Activated CD8-positive, alpha-beta memory T cell treated with anti-CD3 and anti-CD28 coated beads for 1 hour (primary cell): ENCODE results near the gene RBM19.
A peak's percentile ranks its signal among the peaks of the same experiment; 100 is the strongest.

Source experiments
- DNase-seq, 2 donors: peaks; one replicate each; pipeline ENCODE4 v3.0.0-alpha.2; 2020; ENCODE audit warnings: low read depth in 1 of 2; ENCODE audit errors: extremely low read depth in 1 of 2

RBM19 gene

DNA sequence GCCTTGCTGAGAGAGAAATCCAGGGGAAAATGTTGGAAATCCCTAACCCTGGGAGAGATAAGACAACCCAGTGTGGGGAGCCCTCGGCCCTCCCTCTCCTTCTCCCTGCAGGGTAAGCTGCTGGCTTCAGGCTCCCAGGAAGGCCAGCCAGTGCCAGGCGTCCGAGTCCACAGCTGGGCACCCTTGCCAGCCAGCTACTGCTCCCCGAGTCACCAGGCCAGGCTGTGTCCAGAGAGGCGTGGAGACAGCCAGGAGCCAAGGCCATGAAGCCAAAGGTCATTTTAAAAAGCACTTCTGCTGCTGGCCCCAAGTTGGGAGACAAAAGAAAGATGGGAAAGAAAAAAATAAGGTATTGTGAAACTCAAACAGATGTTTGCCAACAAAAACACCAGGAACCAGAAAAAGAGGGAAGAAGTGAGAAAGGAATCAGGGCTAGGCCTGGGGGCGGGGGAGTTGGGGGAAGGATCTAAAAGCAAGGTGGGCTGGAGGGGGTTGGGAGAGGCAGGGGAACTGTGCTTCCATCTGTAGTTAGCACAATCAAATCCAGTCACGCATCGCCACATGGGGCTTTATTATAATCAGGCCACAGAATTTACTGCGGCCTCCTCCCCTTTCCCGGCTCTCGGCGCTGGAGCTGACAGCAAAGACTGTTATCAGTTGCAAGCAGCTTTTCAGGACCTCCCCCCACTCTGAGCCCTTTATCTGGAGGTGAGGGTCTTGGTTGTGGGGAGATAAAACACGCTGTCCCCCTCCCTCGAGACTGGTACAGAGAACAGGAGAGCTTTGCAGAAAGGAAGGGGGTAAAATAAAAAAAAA is 33.5 kb downstream of the RBM19 start:
- DNase-seq, result no peak

DNA sequence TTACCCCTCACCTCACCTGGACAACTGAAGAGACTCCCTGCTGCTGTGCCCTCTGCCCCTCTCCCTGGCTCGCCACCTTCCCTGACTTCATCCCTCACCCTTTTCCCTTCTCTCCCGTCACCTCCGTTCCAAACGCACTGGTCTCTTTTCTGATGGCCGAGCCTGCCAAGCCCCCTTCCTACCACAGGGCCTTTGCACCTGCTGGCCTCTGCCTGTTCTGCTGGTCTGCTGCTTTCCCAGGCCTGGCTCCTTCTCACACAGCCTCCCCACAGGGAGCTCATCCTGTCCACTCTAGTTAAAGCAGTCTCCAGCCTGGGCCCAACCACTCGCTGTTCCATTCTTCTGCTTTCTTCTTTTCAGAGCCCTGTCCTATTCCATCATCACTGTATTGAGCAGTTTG is 34.6 kb downstream of the RBM19 start:
- no peak for DNase-seq

DNA sequence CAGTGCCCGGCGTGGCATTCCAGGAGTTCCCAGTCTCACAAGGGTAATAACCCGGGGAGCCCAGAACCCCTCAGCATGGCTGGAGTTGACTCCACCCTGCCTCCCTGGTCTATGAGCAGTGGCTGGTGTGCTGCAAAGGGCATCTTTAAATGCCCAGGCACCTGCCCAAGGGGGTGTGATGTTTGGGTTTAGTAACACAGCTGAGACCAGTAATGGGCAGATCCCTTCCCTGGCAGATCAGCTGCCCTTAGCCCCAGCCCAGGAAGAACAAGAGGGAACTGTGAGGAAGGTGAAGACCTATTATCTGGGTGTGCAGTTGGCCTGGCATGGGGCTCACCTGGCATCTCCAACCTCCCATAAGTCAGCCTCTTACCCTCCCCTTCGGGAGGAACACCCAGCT is 35.9 kb downstream of the RBM19 start:
- no peak for DNase-seq

DNA sequence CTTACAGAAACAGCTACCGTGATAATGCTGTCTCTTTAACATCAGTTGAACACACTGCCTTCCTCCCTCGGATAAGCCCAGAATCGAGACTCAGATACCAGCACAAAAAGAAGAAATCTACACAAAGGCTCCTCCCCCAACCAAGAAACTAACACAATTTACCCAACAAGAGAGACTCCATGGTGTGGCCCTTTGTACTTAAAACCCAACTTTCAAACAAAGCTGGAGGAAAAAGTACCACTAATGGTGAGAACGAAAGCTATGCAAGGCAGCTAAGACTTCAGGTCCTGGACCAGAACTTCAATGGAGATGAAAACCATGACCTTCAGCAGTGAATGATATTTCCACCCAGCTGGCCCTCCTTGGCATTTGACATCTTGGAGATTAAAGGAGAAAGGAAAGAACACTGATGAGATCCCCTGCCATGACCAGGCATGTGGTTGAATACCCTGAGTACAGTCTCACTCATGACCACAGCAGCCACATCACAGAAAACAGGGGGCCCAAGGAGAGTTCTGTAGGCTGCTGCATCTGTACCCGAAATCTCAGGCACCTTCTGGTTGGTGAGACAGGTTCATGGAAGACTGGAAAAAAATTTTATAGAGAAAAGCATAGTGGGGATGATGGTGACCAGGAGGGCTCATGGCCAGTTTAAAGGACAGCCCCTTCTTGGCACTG is 36.7 kb downstream of the RBM19 start:
- no peak for DNase-seq

DNA sequence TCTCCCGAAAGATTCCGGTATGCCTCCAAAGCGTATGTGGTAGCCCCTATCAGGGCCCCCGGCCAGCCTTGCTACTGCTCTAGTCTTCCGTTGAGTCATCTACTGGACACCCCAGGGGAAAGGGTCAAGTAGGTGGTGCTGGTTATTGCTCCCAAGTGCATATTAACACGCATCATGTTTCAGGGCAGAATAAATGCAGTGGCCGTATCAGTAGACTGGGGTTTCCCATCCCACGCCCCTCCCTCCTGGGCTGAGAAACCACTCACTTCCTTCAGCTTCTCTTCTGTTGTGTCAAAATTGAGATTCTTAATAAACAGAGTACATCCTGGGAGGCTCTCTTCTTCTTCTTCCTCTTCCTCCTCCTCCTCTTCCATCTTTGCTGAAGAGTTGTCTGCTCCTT is 39.3 kb downstream of the RBM19 start:
- DNase-seq, result no peak

DNA sequence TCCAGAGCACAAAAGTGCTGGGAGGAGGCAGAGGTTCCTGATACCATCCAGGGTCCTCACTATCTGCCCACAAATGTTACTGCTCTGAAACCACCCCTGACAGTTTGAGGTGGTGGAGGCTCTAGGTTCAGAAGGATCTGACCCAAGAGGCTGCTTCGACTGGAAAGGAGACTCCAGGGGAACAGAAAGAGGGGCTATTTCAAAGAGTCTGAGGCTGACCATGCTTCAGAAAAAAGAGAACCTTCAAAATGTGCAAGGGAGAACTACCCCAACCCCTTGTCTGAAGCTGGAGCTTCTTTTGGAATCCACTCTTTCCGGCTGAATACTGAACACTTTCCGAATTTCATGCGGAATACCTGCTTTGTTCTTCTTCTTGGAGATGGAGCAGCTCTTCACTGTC is 41.8 kb downstream of the RBM19 start:
- no peak for DNase-seq

GRCh38 chr12:113923251-113923650 is 42.9 kb downstream of the RBM19 start:
- DNase-seq, result no peak

DNA sequence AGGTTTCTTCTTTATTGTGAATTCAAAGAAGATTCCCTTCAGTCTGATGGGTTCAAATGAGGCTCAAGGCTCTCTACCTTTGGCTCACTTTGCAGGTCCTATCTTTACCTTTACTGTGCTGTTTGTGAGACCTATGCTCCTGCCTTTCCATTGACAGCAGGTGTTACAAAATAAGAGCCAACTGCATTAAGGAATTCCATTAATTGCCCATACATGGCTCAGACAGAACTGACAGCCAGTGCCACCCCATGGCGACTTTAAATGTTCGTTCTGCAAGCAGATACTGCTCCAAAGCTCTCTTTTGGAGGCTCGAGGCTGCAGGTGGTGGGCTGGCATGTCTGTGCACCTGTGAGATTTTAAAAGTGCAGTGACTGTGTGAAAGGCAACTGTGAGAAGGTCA is 44.7 kb downstream of the RBM19 start:
- DNase-seq, result no peak

- no peak for DNase-seq
Observed at GRCh38 chr12:113919791-113920190, 46.3 kb downstream of the RBM19 start.

DNA sequence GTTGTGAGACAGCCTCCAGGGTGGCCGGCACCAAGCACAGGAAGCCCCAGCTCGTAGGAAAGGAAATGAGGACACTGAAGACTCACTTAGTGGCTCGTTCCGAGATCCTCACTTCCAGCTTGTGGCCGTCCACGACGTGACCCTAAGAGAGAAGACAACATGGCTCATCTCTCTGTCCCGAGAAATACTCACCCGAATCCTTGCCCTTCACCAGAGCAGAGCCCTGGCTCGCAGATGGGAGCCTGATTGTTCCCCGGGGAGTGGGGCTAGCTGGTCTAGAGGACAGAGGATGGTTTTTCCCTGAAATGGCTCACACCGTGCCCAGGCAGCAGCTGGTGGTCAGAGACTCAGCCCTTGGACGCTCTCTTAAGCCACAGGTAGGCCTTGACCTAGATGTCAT is 47.8 kb downstream of the RBM19 start:
- DNase-seq, result no peak

- no peak for DNase-seq
Observed at GRCh38 chr12:113917393-113917792, 48.7 kb downstream of the RBM19 start.

- DNase-seq, result no peak
Observed at GRCh38 chr12:113914806-113915205, 51.3 kb downstream of the RBM19 start.

DNA sequence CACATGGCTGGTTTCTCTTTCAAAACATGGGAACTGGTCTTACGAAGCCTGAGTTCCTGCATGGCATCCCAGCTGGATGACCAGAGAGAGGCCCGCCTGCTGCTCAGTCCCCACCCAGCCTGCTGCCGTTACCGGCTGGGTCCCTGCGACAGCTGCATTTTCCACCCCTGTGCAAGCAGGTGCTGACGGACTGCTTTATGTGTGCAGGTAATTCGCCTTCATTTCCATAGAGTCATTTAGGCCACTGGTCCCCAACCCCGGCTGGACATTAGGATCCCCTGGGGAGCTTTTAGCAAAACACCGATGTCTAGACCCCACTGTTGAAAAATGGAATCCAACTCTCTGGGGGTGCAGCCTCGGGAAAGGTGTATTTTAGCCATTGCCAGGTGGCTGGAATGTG is 51.9 kb downstream of the RBM19 start:
- DNase-seq, result no peak

DNA sequence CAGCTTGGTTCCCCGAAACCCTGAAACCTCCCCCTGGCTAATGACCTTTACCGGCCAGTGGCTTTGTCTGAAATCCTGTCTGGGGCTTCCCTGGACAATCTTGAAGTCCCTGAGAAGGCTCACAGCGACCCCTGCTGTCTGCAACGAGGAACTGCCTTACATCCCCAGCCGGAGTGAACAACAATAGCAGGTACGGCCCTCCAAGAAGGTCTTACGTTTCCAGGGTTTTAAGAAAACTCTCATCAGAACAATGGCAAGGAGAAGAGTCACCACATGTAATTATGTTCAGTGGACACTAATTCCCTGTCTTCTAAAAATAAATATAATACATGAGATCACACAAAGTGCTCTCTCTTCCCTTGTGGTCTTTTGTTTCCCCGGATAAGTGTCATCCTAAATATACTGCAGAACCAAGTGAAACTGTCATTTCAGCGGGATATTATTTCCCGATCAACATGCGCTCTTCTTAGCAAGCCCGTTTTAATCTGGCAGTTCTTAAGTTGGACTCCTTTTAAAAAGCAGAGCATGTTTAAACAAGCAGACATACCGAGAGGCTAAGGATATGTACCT is 53.3 kb downstream of the RBM19 start:
- peak in 1 of 2 donors; percentile 25 for DNase-seq

- no peak for DNase-seq
Observed at GRCh38 chr12:113911971-113912759, 54.0 kb downstream of the RBM19 start.

DNA sequence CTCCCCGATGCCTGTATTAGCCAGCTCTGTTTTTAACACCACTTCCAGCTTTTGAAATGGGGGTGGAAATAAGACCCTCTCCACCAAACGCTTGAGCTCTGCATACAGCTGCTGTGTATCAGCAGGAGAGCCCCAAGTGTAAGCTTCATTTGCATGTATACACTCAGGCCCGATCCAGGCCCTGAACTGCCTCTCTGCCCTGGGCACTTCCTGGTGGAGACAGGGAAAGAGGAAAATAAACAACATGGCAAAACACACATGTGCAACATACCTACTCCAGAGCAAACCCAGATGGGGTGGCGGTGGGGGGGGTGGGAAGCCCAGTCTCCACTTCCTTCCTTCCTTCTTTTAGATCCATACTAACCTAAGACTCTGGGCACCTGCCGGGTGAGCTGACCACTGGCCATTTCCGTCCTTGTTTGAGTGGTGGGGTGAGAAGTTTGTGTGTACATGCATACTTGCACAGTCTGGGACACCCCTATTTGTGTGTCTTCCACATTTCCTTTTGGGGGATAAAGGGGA is 55.3 kb downstream of the RBM19 start:
- no peak for DNase-seq

DNA sequence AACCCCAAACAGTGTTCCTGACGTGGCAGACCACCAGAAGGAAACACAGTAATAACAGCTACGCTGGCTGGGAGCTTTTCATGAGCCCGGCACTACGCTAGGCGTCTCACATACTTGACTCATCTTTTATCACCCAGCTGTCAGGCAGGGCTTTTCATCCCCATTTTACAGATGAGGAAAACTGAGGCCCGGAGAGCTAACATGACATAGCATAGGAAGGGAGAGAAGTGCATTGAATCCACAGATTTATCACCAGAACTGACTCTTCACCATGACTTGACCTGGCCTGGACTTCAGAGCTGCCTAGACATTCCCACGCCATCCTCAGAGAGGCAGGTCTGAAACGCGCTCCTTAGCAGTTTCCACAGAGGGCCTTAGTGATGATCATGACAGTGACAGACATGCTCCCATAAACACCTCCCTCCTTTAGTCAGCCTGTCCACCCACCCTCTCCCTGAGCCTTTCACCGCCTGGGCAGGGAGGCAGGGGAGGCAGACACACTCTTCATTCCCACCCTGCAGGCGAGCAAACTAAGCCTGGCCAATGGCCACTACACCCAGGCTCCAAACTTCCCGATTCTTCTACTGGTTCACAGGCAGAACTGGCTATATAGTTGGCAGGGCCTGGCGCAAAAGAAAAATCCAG is 56.2 kb downstream of the RBM19 start:
- DNase-seq, result no peak

DNA sequence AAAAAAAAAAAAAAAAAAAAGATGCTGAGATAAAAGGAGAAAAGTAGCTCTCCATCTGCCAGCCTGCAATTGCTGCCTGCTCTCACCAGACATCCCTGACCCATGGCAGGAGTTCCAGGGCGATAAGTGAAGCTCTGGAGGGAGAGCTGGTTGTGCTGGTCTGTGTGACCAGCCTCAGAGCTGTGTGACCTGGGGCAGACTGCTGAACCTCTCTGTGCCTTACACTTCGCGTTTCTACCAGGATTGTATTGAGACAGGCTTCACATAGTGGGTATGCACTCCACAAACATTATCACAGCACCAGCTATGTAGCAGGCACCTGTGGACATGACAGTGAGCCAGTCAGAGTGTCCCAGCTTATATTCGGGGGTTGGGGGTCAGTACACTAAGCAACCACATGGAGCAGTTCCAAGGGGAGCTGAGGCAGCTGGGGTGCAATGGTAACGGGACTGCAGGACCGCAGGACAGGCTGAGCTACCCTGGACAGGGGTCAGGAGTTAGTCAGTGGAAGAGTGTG is 57.5 kb downstream of the RBM19 start:
- no peak for DNase-seq

DNA sequence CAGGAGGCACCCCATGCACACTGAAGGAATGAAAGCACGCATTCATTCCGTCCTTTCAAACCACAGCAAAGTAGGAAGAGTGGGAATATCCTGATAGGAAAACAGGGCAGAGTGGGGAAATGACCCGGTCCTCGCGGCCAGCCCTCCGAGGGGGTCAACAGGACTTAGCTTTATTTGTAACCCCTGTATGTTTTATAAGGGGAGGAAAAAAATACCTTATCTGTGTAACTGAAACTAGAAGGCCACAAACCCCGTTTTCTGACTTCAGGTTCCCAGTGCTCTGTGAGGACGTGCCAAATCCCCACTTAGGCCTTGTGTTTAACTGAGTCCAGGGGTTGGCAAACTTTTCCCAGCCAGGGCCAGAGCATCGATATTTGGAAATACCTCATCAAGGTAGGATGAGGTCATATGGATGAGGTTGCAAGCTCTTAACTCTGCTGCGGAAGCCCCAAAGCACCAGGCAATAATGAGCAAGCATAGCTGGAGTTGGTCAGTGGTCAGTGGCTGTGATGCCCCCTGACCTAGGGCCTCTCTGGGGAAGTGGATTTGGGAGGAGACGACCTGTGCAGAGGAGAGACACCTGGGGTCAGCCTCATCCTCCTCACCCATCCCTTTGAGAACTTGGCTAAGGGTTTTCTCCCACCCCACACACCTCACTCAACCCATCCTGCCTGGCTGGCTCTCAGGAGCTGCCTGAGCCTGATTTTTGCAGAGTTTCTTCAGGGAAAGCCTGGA is 58.5 kb downstream of the RBM19 start:
- DNase-seq, result no peak
